ENCODE measurements around the gene CACNA1C.

- TF ChIP-seq, protein P1, sequence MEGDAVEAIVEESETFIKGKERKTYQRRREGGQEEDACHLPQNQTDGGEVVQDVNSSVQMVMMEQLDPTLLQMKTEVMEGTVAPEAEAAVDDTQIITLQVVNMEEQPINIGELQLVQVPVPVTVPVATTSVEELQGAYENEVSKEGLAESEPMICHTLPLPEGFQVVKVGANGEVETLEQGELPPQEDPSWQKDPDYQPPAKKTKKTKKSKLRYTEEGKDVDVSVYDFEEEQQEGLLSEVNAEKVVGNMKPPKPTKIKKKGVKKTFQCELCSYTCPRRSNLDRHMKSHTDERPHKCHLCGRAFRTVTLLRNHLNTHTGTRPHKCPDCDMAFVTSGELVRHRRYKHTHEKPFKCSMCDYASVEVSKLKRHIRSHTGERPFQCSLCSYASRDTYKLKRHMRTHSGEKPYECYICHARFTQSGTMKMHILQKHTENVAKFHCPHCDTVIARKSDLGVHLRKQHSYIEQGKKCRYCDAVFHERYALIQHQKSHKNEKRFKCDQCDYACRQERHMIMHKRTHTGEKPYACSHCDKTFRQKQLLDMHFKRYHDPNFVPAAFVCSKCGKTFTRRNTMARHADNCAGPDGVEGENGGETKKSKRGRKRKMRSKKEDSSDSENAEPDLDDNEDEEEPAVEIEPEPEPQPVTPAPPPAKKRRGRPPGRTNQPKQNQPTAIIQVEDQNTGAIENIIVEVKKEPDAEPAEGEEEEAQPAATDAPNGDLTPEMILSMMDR (conservative IDR thresholded peaks at IDR 0.05) = no peak
- TF ChIP-seq ZFX (IDR thresholded peaks at IDR 0.05) = no peak
Observed at GRCh38 chr12:2664721-2665577, 612.2 kb downstream of the CACNA1C start.

Measured in C4-2B (cell line).